Subcutaneous adipose tissue (tissue), 4 donors: ENCODE measurements around the gene CTPS2. TPM values are rescaled to one million over a fixed set of nuclear protein-coding genes. Genes with fewer than 3 reads are reported as not detected.

Experiments
- total RNA-seq, 4 donors: library from RNA; depleted of rRNA; stranded (reverse); fragments of >200 nt; gene quantifications; one replicate each; pipeline ENCODE4 v1.1.0, GENCODE V29; 2016
- TF ChIP-seq, protein P1 (sequence below): fragments of 450-650 bp; IDR thresholded peaks from one replicate; pipeline ENCODE4 v1.5.1; 2016; ENCODE audit warnings: low read depth, mild to moderate bottlenecking, control low read depth, antibody characterized with exemption, moderate library complexity

Gene CTPS2, protein sequence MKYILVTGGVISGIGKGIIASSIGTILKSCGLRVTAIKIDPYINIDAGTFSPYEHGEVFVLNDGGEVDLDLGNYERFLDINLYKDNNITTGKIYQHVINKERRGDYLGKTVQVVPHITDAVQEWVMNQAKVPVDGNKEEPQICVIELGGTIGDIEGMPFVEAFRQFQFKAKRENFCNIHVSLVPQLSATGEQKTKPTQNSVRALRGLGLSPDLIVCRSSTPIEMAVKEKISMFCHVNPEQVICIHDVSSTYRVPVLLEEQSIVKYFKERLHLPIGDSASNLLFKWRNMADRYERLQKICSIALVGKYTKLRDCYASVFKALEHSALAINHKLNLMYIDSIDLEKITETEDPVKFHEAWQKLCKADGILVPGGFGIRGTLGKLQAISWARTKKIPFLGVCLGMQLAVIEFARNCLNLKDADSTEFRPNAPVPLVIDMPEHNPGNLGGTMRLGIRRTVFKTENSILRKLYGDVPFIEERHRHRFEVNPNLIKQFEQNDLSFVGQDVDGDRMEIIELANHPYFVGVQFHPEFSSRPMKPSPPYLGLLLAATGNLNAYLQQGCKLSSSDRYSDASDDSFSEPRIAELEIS
- 10 to 100 TPM; 13.4 to 21.8 (median 18.5) TPM for total RNA-seq

DNA sequence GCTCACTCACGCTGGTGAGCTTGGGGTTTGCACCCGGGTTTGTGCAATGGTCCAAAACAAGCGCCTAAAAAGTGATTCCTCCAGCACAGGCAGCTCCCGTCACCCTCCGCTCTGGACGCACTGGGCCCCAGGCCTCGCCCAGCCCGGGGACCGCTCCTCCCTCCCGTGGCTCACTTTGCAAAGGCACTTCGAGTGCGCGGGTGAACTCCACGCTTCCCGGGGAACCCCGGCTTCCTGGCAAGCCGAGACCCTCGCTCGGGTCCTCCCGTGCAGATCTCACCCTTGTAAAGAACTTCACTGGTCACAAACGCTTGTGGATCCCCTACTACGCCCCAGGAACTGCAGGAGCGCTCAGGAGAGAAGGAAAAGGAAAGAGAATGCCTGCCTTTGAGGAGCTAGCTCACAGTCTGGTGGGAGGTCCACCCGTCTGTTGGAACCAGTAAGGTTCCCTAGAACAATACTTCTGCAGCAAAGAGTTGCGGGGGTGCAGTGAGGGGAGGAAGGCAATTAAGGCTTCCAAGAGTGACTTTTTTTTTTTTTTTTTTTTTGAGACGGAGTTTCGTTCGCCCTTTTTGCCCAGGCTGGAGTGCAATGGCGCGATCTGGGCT lies at the start of gene CTPS2:
Gene CTPS2, minus strand, starts transcription at position 122 of the 608 bp plus-strand sequence. CDS start 9,767 bp downstream, outside the sequence.
- TF ChIP-seq, protein P1, sequence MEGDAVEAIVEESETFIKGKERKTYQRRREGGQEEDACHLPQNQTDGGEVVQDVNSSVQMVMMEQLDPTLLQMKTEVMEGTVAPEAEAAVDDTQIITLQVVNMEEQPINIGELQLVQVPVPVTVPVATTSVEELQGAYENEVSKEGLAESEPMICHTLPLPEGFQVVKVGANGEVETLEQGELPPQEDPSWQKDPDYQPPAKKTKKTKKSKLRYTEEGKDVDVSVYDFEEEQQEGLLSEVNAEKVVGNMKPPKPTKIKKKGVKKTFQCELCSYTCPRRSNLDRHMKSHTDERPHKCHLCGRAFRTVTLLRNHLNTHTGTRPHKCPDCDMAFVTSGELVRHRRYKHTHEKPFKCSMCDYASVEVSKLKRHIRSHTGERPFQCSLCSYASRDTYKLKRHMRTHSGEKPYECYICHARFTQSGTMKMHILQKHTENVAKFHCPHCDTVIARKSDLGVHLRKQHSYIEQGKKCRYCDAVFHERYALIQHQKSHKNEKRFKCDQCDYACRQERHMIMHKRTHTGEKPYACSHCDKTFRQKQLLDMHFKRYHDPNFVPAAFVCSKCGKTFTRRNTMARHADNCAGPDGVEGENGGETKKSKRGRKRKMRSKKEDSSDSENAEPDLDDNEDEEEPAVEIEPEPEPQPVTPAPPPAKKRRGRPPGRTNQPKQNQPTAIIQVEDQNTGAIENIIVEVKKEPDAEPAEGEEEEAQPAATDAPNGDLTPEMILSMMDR = no peak

DNA sequence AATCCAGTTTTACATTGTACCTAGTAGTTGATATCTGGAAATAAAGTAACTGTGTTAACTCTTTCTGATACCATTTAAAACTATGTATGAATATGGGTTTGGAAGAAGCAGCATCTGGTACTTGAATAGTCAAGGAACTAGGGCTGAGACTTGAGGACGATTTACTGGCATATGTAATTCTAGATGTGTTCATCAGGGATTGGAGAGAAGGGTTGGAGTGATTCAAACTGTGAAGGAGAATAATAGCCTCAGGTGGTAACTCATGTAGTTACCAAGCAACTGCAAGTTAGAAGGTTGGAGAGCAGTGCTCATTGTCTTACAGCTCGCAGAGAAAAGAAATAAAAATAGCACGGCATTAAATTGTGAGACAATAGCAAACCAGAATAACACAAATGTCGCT lies 44.3 kb upstream of the CTPS2 start:
- TF ChIP-seq, protein P1 = no peak

DNA sequence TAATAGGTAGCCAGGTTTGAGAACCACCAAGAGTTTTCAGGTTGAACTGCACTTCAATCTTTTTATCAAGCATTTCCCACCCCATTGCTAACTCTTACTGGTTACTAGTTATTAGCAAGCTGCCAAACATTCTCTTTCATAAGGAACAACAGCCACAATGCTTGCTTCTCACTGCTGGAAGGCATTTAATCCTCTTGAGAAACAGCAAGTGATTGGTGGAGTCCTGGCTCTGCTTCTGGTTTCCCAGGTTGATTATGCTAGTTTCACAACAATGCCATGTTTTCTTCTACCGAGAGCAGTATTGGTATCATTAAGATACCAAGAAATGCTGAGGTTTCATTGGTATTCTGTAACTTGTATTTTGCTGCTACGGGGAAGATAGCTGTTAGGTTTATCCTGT lies 41.5 kb upstream of the CTPS2 start:
- TF ChIP-seq, protein P1 = no peak

DNA sequence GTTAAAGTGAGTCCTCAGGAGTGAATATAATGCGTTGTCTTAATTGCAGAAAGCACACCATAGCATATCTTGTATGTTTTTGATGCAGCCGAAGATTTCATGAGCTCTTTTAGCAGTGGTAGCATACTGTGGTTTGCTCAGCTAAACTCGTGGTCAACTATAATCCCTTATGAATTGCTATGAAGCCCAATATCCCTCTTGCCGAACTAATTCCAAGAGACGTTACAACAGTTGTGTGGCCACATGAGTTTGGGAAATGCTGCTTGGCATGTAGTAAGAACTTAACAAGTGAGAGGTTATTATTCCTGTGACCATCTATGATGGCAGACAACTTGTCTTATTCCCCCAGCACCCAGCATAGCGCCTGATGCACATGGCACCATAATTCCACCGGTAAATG lies 37.7 kb upstream of the CTPS2 start:
- TF ChIP-seq, protein P1 = no peak

DNA sequence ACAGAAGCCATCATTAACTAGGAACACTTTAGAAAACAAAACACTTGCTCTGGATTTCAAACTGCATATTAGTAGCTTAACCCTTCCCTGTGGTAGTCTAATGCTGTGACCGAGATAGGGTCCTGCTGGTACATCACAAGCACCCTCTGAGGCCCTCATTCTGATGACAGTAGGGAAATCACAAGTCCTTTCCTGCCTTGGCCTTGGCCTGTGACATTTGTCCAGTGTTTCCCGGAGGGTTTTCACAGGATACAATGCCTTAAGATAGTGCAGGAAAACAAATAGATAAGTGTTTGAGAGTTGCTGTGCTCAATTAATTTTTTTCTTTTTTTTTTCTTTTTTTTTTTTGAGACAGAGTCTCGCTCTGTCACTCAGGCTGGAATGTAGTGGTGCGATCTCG lies 36.0 kb upstream of the CTPS2 start:
- TF ChIP-seq, protein P1 = no peak

DNA sequence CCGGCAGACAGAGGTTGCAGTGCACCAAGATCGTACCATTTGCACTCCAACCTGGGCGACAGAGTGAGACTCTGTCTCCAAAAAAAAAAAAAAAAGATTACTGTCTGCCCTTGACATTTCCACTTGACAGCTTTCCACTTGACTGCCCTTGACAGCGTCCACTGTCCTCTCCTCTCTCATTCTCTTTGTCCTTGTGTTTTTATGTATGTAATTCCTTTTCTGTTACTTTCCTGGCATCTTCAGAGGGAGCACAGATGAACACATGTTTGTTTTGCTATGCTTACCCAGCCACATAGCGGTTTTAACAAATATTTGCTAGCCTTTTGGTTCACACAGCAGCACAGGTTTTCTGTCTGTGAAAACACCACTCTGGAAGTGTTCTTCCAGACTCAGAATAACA lies 33.2 kb upstream of the CTPS2 start:
- TF ChIP-seq, protein P1 = no peak

DNA sequence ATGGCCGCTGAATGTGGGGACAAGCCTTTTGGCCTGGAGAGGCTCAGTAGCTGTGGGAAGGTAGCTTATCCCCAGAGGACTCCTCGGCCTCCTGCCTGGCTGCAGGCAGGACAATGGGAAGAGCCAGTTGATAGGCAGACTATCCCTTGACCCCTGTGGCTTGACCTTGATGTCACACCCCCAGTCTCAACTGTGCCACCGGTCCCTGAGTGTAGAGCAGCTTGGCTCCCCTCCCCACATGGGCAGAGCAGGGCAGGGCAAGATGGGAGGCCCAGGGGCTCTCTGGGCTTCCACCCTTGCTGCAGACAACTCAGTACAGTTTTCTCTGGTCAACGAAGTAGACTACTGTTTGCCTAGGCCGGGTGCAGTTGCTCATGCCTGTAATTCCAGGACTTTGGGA lies 32.6 kb upstream of the CTPS2 start:
- TF ChIP-seq, protein P1 = no peak
